Liver (tissue), 9 donors: ENCODE measurements around the gene MGAT3. TPM values are rescaled to one million over a fixed set of nuclear protein-coding genes. Genes with fewer than 3 reads are reported as not detected.

Source experiments
- DNase-seq: peaks from one replicate; pipeline ENCODE4 v3.0.0-alpha.2; 2017; ENCODE audit warnings: low spot score
- H3K27ac ChIP-seq, 2 donors: one replicate each; pipeline ENCODE4 v1.7.0; 2013; ENCODE audit warnings: inconsistent platforms in 2 of 2, low read length in 2 of 2, control low read depth in 1 of 2, low read depth in 1 of 2, mild to moderate bottlenecking in 1 of 2
- H3K27me3 ChIP-seq, 4 donors: one replicate each; pipeline versions ENCODE4 v1.6.1 to v1.7.0; 2013; ENCODE audit warnings: low read length in 3 of 4, inconsistent platforms in 1 of 4, mild to moderate bottlenecking in 1 of 4, moderate library complexity in 1 of 4; ENCODE audit not compliant: control insufficient read depth in 4 of 4, insufficient read depth in 4 of 4
- H3K36me3 ChIP-seq, 4 donors: one replicate each; pipeline versions ENCODE4 v1.6.1 to v1.7.0; 2013; ENCODE audit warnings: low read length in 3 of 4, mild to moderate bottlenecking in 3 of 4, low read depth in 1 of 4, moderate library complexity in 1 of 4; ENCODE audit not compliant: control insufficient read depth in 4 of 4, insufficient read depth in 3 of 4
- H3K4me1 ChIP-seq, 4 donors: one replicate each; pipeline versions ENCODE4 v1.6.1 to v1.7.0; 2013; ENCODE audit warnings: low read length in 3 of 4, mild to moderate bottlenecking in 3 of 4, moderate library complexity in 1 of 4; ENCODE audit not compliant: control insufficient read depth in 4 of 4, insufficient read depth in 4 of 4
- H3K4me3 ChIP-seq, 3 donors: one replicate each; pipeline versions ENCODE4 v1.6.1 to v1.7.0; 2013; ENCODE audit warnings: low read length in 3 of 3, control low read depth in 1 of 3, low read depth in 1 of 3, mild to moderate bottlenecking in 1 of 3
- H3K9ac ChIP-seq, 2 donors: one replicate each; pipeline ENCODE4 v1.7.0; 2013; ENCODE audit warnings: low read length in 2 of 2, mild to moderate bottlenecking in 2 of 2, moderate library complexity in 2 of 2, control low read depth in 1 of 2, low read depth in 1 of 2
- H3K9me3 ChIP-seq, 4 donors: one replicate each; pipeline versions ENCODE4 v1.6.1 to v1.7.0; 2013; ENCODE audit warnings: low read length in 3 of 4; ENCODE audit not compliant: control insufficient read depth in 4 of 4
- EGR1 ChIP-seq, 2 donors: IDR thresholded peaks; 2 replicates each; pipeline ENCODE4 v1.6.1; 2016 to 2018; ENCODE audit warnings: antibody characterized with exemption in 2 of 2, low read depth in 2 of 2
- FOXA1 ChIP-seq: IDR thresholded peaks from 2 replicates; pipeline ENCODE4 v1.6.1; 2016; ENCODE audit warnings: antibody characterized with exemption
- FOXA2 ChIP-seq: IDR thresholded peaks from 2 replicates; pipeline ENCODE4 v1.6.1; 2016; ENCODE audit warnings: antibody characterized with exemption
- HNF4G ChIP-seq: IDR thresholded peaks from 2 replicates; pipeline ENCODE4 v1.6.1; 2016; ENCODE audit warnings: antibody characterized with exemption
- JUND ChIP-seq, 2 donors: IDR thresholded peaks; 2 replicates each; pipeline ENCODE4 v1.6.1; 2016; ENCODE audit warnings: antibody characterized with exemption in 2 of 2
- NR2F2 ChIP-seq: IDR thresholded peaks from 2 replicates; pipeline ENCODE4 v1.6.1; 2016; ENCODE audit warnings: antibody characterized with exemption
- RAD21 ChIP-seq, 2 donors: IDR thresholded peaks; 2 replicates each; pipeline ENCODE4 v1.6.1; 2016; ENCODE audit warnings: antibody characterized with exemption in 2 of 2, mild to moderate bottlenecking in 2 of 2
- SP1 ChIP-seq: IDR thresholded peaks from 2 replicates; pipeline ENCODE4 v1.6.1; 2018; ENCODE audit warnings: antibody characterized with exemption, mild to moderate bottlenecking
- TAF1 ChIP-seq: conservative IDR thresholded peaks from 2 replicates; pipeline ENCODE4 v1.6.1; 2016; ENCODE audit warnings: antibody characterized with exemption, mild to moderate bottlenecking
- YY1 ChIP-seq: IDR thresholded peaks from 2 replicates; pipeline ENCODE4 v1.6.1; 2016; ENCODE audit warnings: antibody characterized with exemption, mild to moderate bottlenecking
- WGBS: extraction: QIAGEN DNeasy Blood & Tissue Kit; methylation state at CpG from one replicate; pipeline ENCODE4 v1.1.7; 2013; 5-methylcytosine and 5-hydroxymethylcytosine counted together
- polyA plus RNA-seq, 2 donors: library from polyadenylated mRNA; stranded (reverse) in 1 of 2; unstranded in 1 of 2; fragments of 200-250 nt in 1 of 2; fragments of >200 nt in 1 of 2; fragmentation: Nextera tagmentation in 1 of 2; extraction: Ambion mirVana in 1 of 2; gene quantifications; one replicate each; pipeline versions ENCODE4 v1.2.1 to v1.2.3, GENCODE V29; 2013 to 2015
- total RNA-seq, 2 donors: library from RNA; depleted of rRNA; stranded (reverse); fragments of >200 nt; gene quantifications; one replicate each; pipeline ENCODE4 v1.2.3, GENCODE V29; 2014
- TF ChIP-seq, protein P1 (sequence below): fragments of 150-350 bp; IDR thresholded peaks from 2 replicates; pipeline ENCODE4 v1.5.1; 2017; ENCODE audit warnings: improper control_type of control experiment, low read depth, low read length; ENCODE audit not compliant: missing input control
- TF ChIP-seq, protein P2 (sequence below): IDR thresholded peaks from 2 replicates; pipeline ENCODE4 v1.6.1; 2016; ENCODE audit warnings: antibody characterized with exemption
- TF ChIP-seq, protein P3 (sequence below): IDR thresholded peaks from 2 replicates; pipeline ENCODE4 v1.6.1; 2016; ENCODE audit warnings: antibody characterized with exemption, mild to moderate bottlenecking
- TF ChIP-seq, protein P4 (sequence below): IDR thresholded peaks from 2 replicates; pipeline ENCODE4 v1.6.1; 2016; ENCODE audit warnings: antibody characterized with exemption
- TF ChIP-seq, protein P5 (sequence below): IDR thresholded peaks from 2 replicates; pipeline ENCODE4 v1.6.1; 2016; ENCODE audit warnings: antibody characterized with exemption
- donor health status: healthy.
- donor health status: healthy.
- donor health status: healthy.
- donor health status: healthy.
- donor health status: healthy.

The MGAT3 gene
- total and polyA plus RNA-seq, 4 donors: 0.03 to 7.6 (median 0.10) TPM

DNA sequence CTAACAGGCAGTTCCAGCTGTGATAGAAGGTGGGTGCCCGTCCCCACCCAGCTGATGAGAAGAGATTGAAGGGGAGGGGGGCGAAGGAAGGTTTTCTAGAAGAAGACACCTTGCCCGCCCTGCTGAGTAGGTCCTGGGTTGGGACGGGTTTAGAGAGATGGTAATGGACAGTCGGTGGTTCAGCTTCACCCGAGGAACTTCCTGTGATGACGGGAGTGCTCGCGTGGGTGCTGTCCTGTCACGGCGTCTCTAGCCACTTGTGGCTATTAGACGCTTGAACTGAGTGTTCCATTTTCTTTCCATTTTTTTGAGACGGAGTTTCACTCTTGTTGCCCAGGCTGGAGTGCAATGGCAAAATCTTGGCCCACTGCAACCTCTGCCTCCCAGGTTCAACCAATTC, 27.6 kb upstream of the MGAT3 start:
- Histone ChIP-seq H3K27ac (no peak overlapping the region), H3K36me3 (peaks cover 28 to 59% (median 32%) of the 10 kb centered on the region in 4 donors), H3K4me3 (no peak overlapping the region), H3K9me3 (no peaks in the 10 kb centered on the region), H3K27me3 (no peaks in the 10 kb centered on the region), H3K9ac (no peak overlapping the region), H3K4me1 (no peaks in the 10 kb centered on the region)
- TF ChIP-seq, protein P1, sequence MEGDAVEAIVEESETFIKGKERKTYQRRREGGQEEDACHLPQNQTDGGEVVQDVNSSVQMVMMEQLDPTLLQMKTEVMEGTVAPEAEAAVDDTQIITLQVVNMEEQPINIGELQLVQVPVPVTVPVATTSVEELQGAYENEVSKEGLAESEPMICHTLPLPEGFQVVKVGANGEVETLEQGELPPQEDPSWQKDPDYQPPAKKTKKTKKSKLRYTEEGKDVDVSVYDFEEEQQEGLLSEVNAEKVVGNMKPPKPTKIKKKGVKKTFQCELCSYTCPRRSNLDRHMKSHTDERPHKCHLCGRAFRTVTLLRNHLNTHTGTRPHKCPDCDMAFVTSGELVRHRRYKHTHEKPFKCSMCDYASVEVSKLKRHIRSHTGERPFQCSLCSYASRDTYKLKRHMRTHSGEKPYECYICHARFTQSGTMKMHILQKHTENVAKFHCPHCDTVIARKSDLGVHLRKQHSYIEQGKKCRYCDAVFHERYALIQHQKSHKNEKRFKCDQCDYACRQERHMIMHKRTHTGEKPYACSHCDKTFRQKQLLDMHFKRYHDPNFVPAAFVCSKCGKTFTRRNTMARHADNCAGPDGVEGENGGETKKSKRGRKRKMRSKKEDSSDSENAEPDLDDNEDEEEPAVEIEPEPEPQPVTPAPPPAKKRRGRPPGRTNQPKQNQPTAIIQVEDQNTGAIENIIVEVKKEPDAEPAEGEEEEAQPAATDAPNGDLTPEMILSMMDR: no peak
- TF ChIP-seq FOXA1: no peak
- no peak for TF ChIP-seq FOXA2
- TF ChIP-seq HNF4G: no peak
- no peak for TF ChIP-seq JUND (IDR thresholded peaks at IDR 0.05)
- TF ChIP-seq SP1: no peak
- TF ChIP-seq, protein P2, sequence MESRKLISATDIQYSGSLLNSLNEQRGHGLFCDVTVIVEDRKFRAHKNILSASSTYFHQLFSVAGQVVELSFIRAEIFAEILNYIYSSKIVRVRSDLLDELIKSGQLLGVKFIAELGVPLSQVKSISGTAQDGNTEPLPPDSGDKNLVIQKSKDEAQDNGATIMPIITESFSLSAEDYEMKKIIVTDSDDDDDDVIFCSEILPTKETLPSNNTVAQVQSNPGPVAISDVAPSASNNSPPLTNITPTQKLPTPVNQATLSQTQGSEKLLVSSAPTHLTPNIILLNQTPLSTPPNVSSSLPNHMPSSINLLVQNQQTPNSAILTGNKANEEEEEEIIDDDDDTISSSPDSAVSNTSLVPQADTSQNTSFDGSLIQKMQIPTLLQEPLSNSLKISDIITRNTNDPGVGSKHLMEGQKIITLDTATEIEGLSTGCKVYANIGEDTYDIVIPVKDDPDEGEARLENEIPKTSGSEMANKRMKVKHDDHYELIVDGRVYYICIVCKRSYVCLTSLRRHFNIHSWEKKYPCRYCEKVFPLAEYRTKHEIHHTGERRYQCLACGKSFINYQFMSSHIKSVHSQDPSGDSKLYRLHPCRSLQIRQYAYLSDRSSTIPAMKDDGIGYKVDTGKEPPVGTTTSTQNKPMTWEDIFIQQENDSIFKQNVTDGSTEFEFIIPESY: no peak
- TF ChIP-seq, protein P3, sequence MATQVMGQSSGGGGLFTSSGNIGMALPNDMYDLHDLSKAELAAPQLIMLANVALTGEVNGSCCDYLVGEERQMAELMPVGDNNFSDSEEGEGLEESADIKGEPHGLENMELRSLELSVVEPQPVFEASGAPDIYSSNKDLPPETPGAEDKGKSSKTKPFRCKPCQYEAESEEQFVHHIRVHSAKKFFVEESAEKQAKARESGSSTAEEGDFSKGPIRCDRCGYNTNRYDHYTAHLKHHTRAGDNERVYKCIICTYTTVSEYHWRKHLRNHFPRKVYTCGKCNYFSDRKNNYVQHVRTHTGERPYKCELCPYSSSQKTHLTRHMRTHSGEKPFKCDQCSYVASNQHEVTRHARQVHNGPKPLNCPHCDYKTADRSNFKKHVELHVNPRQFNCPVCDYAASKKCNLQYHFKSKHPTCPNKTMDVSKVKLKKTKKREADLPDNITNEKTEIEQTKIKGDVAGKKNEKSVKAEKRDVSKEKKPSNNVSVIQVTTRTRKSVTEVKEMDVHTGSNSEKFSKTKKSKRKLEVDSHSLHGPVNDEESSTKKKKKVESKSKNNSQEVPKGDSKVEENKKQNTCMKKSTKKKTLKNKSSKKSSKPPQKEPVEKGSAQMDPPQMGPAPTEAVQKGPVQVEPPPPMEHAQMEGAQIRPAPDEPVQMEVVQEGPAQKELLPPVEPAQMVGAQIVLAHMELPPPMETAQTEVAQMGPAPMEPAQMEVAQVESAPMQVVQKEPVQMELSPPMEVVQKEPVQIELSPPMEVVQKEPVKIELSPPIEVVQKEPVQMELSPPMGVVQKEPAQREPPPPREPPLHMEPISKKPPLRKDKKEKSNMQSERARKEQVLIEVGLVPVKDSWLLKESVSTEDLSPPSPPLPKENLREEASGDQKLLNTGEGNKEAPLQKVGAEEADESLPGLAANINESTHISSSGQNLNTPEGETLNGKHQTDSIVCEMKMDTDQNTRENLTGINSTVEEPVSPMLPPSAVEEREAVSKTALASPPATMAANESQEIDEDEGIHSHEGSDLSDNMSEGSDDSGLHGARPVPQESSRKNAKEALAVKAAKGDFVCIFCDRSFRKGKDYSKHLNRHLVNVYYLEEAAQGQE: no peak
- 95% methylated on average over 13 of the region's 13 CpGs for WGBS
- no peak for DNase-seq

DNA sequence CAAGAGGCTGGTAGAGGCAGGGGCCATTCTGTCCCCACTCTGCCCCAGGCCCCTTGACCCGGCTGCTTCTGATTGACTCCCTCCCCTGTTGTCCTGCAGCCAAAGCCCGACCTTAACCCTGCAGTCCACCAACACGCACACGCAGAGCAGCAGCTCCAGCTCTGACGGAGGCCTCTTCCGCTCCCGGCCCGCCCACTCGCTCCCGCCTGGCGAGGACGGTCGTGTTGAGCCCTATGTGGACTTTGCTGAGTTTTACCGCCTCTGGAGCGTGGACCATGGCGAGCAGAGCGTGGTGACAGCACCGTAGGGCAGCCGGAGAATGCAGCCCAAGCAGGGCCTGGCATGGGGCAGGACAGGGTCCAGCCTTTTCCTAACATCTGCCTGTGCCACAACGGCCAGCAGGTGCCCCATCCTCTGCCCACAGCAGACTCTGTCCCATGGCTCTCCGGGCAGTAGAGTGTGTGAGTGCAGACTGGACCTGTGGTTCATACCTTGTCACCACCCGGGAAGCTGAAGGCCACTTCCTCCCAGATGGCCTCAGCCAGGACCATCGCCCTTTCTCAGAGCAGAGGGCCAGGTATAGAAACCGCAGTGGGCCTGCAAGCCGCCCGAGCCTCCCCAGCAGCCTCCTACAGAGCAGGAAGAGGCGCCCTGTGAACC, 26.8 kb upstream of the MGAT3 start:
- TF ChIP-seq, protein P3: no peak
- TF ChIP-seq EGR1 (IDR thresholded peaks at IDR 0.05; ENCODE audit: low read depth in 2 of 2) (no peak), NR2F2 (no peak), TAF1 (no peak), JUND (IDR thresholded peaks at IDR 0.05) (no peak), FOXA2 (no peak), RAD21 (IDR thresholded peaks at IDR 0.05) (no peak), YY1 (no peak), FOXA1 (no peak), HNF4G (no peak)
- TF ChIP-seq, protein P4, sequence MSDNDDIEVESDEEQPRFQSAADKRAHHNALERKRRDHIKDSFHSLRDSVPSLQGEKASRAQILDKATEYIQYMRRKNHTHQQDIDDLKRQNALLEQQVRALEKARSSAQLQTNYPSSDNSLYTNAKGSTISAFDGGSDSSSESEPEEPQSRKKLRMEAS: no peak
- TF ChIP-seq, protein P5, sequence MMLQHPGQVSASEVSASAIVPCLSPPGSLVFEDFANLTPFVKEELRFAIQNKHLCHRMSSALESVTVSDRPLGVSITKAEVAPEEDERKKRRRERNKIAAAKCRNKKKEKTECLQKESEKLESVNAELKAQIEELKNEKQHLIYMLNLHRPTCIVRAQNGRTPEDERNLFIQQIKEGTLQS: no peak
- Histone ChIP-seq H3K27ac (no peak overlapping the region), H3K4me3 (no peak overlapping the region), H3K36me3 (peaks cover 25 to 53% (median 32%) of the 10 kb centered on the region in 4 donors), H3K9ac (no peak overlapping the region), H3K27me3 (no peaks in the 10 kb centered on the region), H3K4me1 (no peaks in the 10 kb centered on the region), H3K9me3 (no peaks in the 10 kb centered on the region)
- DNase-seq: no peak
- WGBS: 91% methylated on average over 27 of the region's 27 CpGs
